ENCODE data around the gene BABAM1. TPM values are rescaled to one million over a fixed set of nuclear protein-coding genes. Genes with fewer than 3 reads are reported as not detected.

BABAM1 gene
- total RNA-seq, 1 donor from 2014 or later, result 59.7 TPM

DNA sequence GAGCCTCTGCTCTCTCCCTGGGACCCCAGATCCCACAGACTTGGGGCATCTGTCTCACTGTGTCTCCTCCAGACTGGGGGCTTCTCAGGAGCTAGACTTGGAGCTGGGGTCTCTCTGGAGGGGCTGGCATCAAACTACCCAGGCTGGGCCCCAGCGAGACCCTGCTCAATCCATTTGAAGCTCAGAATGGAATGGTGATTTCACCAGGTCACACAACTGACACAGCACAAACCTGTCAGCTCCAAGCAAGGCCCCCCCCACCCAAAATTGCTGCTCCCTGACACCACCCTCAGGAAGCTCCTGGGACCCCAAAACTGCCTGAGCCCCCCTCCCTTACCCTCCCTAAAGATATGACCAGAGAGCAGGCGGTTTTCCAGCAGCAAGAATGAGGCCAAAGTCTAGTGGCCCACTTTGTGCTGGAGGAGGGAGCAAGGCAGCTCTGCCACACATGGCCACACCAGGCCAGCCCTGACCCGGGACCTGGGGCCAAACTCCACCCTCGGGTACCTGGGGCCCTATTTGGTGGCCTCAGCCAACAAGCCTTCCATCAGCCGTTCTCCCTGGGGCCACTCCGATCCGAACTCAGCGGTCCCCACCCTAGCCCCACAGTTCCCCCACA lies 23.9 kb upstream of the BABAM1 start:
- Histone ChIP-seq H3K4me1 (peaks cover 54% of the 10 kb centered on the region), H3K36me3 (peaks cover 0 to 11% of the 10 kb centered on the region in 2 donors), H3K9me3 (no peaks in the 10 kb centered on the region), H3K4me3 (peak overlapping the region; percentile 81), H3K27ac (peak overlapping the region; percentile 85), H3K27me3 (no peaks in the 10 kb centered on the region)
- intact Hi-C loops (cut with DNase I), result no loop called here
- DNase-seq (ENCODE audit: extremely low spot score in 2 of 2), result no peak
- TF ChIP-seq POLR2A (IDR thresholded peaks at IDR 0.05) (no peak), POLR2AphosphoS5 (IDR thresholded peaks at IDR 0.05; ENCODE audit: insufficient read depth in 1 of 2, low read depth in 1 of 2) (no peak), CTCF (IDR thresholded peaks at IDR 0.05) (no peak)

GRCh38 chr19:17243830-17244617 lies 23.2 kb upstream of the BABAM1 start:
- Histone ChIP-seq H3K9me3 (no peaks in the 10 kb centered on the region), H3K4me1 (peaks cover 55% of the 10 kb centered on the region), H3K27me3 (no peaks in the 10 kb centered on the region), H3K36me3 (peaks cover 0 to 7% of the 10 kb centered on the region in 2 donors), H3K4me3 (peak overlapping the region; percentile 81), H3K27ac (peak overlapping the region; percentile 85)
- no peak for DNase-seq (ENCODE audit: extremely low spot score in 2 of 2)
- no peak for TF ChIP-seq POLR2A (IDR thresholded peaks at IDR 0.05)
- peak in 1 of 2 donors; percentile 27 for TF ChIP-seq POLR2AphosphoS5 (IDR thresholded peaks at IDR 0.05; ENCODE audit: insufficient read depth in 1 of 2, low read depth in 1 of 2)
- no peak for TF ChIP-seq CTCF (IDR thresholded peaks at IDR 0.05)
- intact Hi-C loops (cut with DNase I), result no loop called here

DNA sequence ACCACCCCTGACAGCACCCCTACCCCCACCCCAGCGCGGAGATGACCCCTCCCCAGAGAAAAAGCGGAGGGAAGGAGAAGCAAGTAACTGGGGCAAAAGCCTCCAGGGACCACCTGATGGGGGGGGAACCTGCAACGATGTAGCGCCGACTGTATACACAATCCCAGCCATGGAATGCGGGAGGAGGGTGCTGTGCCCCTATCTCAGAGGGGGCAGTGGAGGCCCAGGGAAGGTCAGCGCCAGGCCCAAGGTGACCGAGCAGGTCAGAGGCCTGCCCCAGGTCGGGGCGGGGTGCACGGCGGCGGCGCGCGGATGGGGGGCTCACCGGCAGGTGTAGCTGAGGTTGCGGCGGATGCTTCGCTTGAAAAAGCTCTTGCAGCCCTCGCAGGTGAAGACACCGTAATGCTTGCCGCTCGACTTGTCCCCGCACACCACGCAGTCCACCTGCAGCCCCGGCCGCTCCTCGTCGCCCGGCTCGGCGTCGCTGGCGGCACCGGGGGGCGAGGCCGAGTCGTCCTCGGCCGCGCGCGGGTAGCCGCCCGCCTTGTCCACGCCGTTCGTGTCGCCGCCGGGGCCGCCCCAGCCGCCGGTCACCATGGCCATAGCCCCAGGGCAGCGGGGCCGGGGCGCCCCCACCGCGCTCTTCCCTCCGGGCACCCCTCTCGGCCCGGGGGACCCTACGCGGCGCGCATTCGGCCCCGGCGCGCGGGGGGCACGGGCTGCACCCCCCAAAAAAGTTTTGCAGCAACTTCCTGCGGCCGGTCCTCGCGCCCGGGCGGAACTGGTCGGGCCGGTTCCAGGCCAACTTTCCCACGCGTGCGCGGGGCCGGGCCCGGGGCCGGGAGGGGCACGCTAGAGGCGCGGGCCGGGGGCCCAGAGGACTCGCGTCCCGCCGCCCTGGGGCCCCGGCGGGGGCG lies 22.4 kb upstream of the BABAM1 start:
- no peak for TF ChIP-seq CTCF (IDR thresholded peaks at IDR 0.05)
- no peak for TF ChIP-seq POLR2A (IDR thresholded peaks at IDR 0.05)
- peaks cover 55% of the 10 kb centered on the region for H3K4me1 ChIP-seq
- intact Hi-C loops (cut with DNase I), result no loop called here
- no peaks in the 10 kb centered on the region for H3K27me3 ChIP-seq
- no peak for DNase-seq (ENCODE audit: extremely low spot score in 2 of 2)
- peaks cover 0 to 7% of the 10 kb centered on the region in 2 donors for H3K36me3 ChIP-seq
- H3K4me3 ChIP-seq, result peak overlapping the region; percentile 81
- H3K9me3 ChIP-seq, result no peaks in the 10 kb centered on the region
- H3K27ac ChIP-seq, result peak overlapping the region; percentile 85

GRCh38 chr19:17245535-17245984 lies 21.7 kb upstream of the BABAM1 start, which contains the start of gene NR2F6:
Gene NR2F6 (minus strand): TSS chr19:17245919. CDS start chr19:17245220, 699 bp downstream.
- DNase-seq (ENCODE audit: extremely low spot score in 2 of 2), result no peak
- Histone ChIP-seq H3K36me3 (peaks cover 0 to 5% of the 10 kb centered on the region in 2 donors), H3K4me3 (peak within 1 kb of the TSS; percentile 81), H3K27me3 (no peaks in the 10 kb centered on the region), H3K4me1 (peaks cover 55% of the 10 kb centered on the region), H3K27ac (peak within 1 kb of the TSS; percentile 85), H3K9me3 (no peaks in the 10 kb centered on the region)
- intact Hi-C loops (cut with DNase I), result no loop called here
- TF ChIP-seq POLR2A (IDR thresholded peaks at IDR 0.05) (peak in 1 of 2 donors; percentile 46), CTCF (IDR thresholded peaks at IDR 0.05) (no peak)

Measured in vagina (tissue), 2 donors.